IMR-90 (cell line): ENCODE data around the gene CHD6. TPM values are rescaled to one million over a fixed set of nuclear protein-coding genes. Genes with fewer than 3 reads are reported as not detected.

Experiments used
- ATAC-seq: fragments of 200-7000 bp; cut with Tn5 transposase; 2 replicates; pipeline ENCODE4 v1.9.1; 2020; ENCODE audit warnings: low read depth, mild to moderate bottlenecking, moderate library complexity
- BruUV-seq: library from RNA; stranded (reverse); fragments of 400-500 nt; replicated peaks from 2 replicates; lab custom pipeline; 2021; lab: Mats Ljungman, UMichigan
- CTCF ChIA-PET: fragments of 300-600 bp; formaldehyde crosslinking; extraction: SDS; loops from one replicate; lab custom pipeline; 2021; ENCODE audit warnings: antibody characterized with exemption; lab: Yijun Ruan, JAX
- POLR2A ChIA-PET: fragments of 300-600 bp; sonication (Branson Sonifier 250); formaldehyde crosslinking; loops from one replicate; lab custom pipeline; 2022; ENCODE audit warnings: antibody characterized with exemption; ENCODE audit not compliant: unreplicated experiment; lab: Charles Lee
- DNase-seq: peaks from one replicate; pipeline ENCODE4 v3.0.0; 2013
- H2AFZ ChIP-seq: replicated peaks from 2 replicates; pipeline ENCODE3; 2013; ENCODE audit warnings: low read length, mild to moderate bottlenecking; ENCODE audit not compliant: poor library complexity
- H2AK5ac ChIP-seq: 2 replicates; pipeline ENCODE4 v1.6.1; 2013; ENCODE audit warnings: low read depth, low read length, inconsistent platforms
- H2AK9ac ChIP-seq: replicated peaks from 2 replicates; pipeline ENCODE3; 2013; ENCODE audit warnings: mild to moderate bottlenecking, low read depth, low read length, moderate library complexity; ENCODE audit not compliant: poor library complexity
- H2BK120ac ChIP-seq: 2 replicates; pipeline ENCODE4 v1.6.1; 2013; ENCODE audit warnings: low read depth, low read length, inconsistent platforms
- H2BK15ac ChIP-seq: 3 replicates; pipeline ENCODE4 v1.6.1; 2013; ENCODE audit warnings: low read depth, low read length, inconsistent platforms
- H2BK20ac ChIP-seq: 2 replicates; pipeline ENCODE4 v1.6.1; 2013; ENCODE audit warnings: low read depth, mild to moderate bottlenecking, inconsistent platforms, low read length, moderate library complexity
- H2BK5ac ChIP-seq: 2 replicates; pipeline ENCODE4 v1.6.1; 2013; ENCODE audit warnings: mild to moderate bottlenecking, low read depth, low read length, inconsistent platforms; ENCODE audit not compliant: poor library complexity, severe bottlenecking
- H3K14ac ChIP-seq: replicated peaks from 2 replicates; pipeline ENCODE4 v1.6.1; 2013; ENCODE audit warnings: low read depth, low read length, inconsistent platforms
- H3K18ac ChIP-seq: 2 replicates; pipeline ENCODE4 v1.6.1; 2013; ENCODE audit warnings: low read depth, low read length, control low read depth
- H3K23ac ChIP-seq: 2 replicates; pipeline ENCODE4 v1.6.1; 2013; ENCODE audit warnings: low read depth, low read length, inconsistent platforms
- H3K27ac ChIP-seq: 2 replicates; pipeline ENCODE4 v1.5.1; 2013; ENCODE audit warnings: mild to moderate bottlenecking, control low read depth, low read length; ENCODE audit not compliant: insufficient read depth
- H3K27me3 ChIP-seq: 2 replicates; pipeline ENCODE4 v1.6.1; 2013; ENCODE audit warnings: low read length; ENCODE audit not compliant: control insufficient read depth, insufficient read depth
- H3K36me3 ChIP-seq: 2 replicates; pipeline ENCODE4 v1.6.1; 2013; ENCODE audit warnings: low read length, mixed read lengths; ENCODE audit not compliant: control insufficient read depth, insufficient read depth
- H3K4ac ChIP-seq: 2 replicates; pipeline ENCODE4 v1.6.1; 2013; ENCODE audit warnings: low read depth, low read length, inconsistent platforms
- H3K4me1 ChIP-seq: 2 replicates; pipeline ENCODE4 v1.6.1; 2013; ENCODE audit warnings: low read length, mixed read lengths; ENCODE audit not compliant: control insufficient read depth, insufficient read depth
- H3K4me2 ChIP-seq: 2 replicates; pipeline ENCODE4 v1.6.1; 2013; ENCODE audit warnings: low read depth, mild to moderate bottlenecking, control low read depth, low read length, moderate library complexity
- H3K4me3 ChIP-seq: 2 replicates; pipeline ENCODE4 v1.5.1; 2013; ENCODE audit warnings: low read depth, mild to moderate bottlenecking, control low read depth, low read length, moderate library complexity; ENCODE audit not compliant: insufficient read depth
- H3K56ac ChIP-seq: 2 replicates; pipeline ENCODE4 v1.6.1; 2013; ENCODE audit warnings: low read length, inconsistent platforms; ENCODE audit not compliant: insufficient read depth; ENCODE audit errors: extremely low read depth
- H3K79me1 ChIP-seq, 2 experiments: 2 replicates each; pipeline ENCODE4 v1.6.1; 2013; ENCODE audit warnings: low read length in 2 of 2, inconsistent platforms in 1 of 2, low read depth in 1 of 2
- H3K9ac ChIP-seq: 2 replicates; pipeline ENCODE4 v1.6.1; 2013; ENCODE audit warnings: low read depth, low read length, control low read depth
- H3K9me1 ChIP-seq: 2 replicates; pipeline ENCODE4 v1.6.1; 2013; ENCODE audit warnings: low read length, inconsistent platforms; ENCODE audit not compliant: insufficient read depth
- H3K9me3 ChIP-seq: 2 replicates; pipeline ENCODE4 v1.6.1; 2013; ENCODE audit warnings: low read length; ENCODE audit not compliant: control insufficient read depth, insufficient read depth
- H4K20me1 ChIP-seq: 2 replicates; pipeline ENCODE4 v1.6.1; 2013; ENCODE audit warnings: low read length, inconsistent platforms; ENCODE audit not compliant: insufficient read depth
- H4K5ac ChIP-seq: 2 replicates; pipeline ENCODE4 v1.6.1; 2013; ENCODE audit warnings: mild to moderate bottlenecking, low read depth, low read length, control low read depth
- H4K8ac ChIP-seq, 2 experiments: 2 replicates each; pipeline ENCODE4 v1.6.1; 2013; ENCODE audit warnings: low read depth in 2 of 2, low read length in 2 of 2, control low read depth in 1 of 2, inconsistent platforms in 1 of 2
- H4K91ac ChIP-seq: 2 replicates; pipeline ENCODE4 v1.6.1; 2013; ENCODE audit warnings: low read depth, low read length, inconsistent platforms; ENCODE audit not compliant: insufficient read depth
- BHLHE40 ChIP-seq: fragments of 150-350 bp; IDR thresholded peaks from 2 replicates; pipeline ENCODE4 v1.6.1; 2016; ENCODE audit warnings: mild to moderate bottlenecking, low read depth, low read length
- CEBPB ChIP-seq: IDR thresholded peaks from 2 replicates; pipeline ENCODE4 v1.6.1; 2012; ENCODE audit warnings: low read depth, low read length, improper control_type of control experiment
- CHD1 ChIP-seq: IDR thresholded peaks from 2 replicates; pipeline ENCODE4 v1.6.1; 2012; ENCODE audit warnings: low read depth, low read length, improper control_type of control experiment
- CTCF ChIP-seq: conservative IDR thresholded peaks from 2 replicates; pipeline ENCODE4 v1.5.1; 2012; ENCODE audit warnings: mild to moderate bottlenecking, low read depth, low read length, improper control_type of control experiment
- FOS ChIP-seq: fragments of 150-350 bp; IDR thresholded peaks from 2 replicates; pipeline ENCODE4 v1.6.1; 2016; ENCODE audit warnings: low read depth, low read length
- MAFK ChIP-seq: IDR thresholded peaks from 2 replicates; pipeline ENCODE4 v1.6.1; 2012; ENCODE audit warnings: low read depth, low read length, improper control_type of control experiment
- MXI1 ChIP-seq: IDR thresholded peaks from 2 replicates; pipeline ENCODE4 v1.6.1; 2012; ENCODE audit warnings: low read depth, mild to moderate bottlenecking, low read length, moderate library complexity, borderline replicate concordance
- NFE2L2 ChIP-seq: fragments of 150-350 bp; IDR thresholded peaks from 2 replicates; pipeline ENCODE4 v1.6.1; 2016; ENCODE audit warnings: low read depth, mild to moderate bottlenecking, low read length
- RAD21 ChIP-seq: IDR thresholded peaks from 2 replicates; pipeline ENCODE4 v1.6.1; 2012; ENCODE audit warnings: low read length, improper control_type of control experiment
- RCOR1 ChIP-seq: IDR thresholded peaks from 2 replicates; pipeline ENCODE4 v1.6.1; 2012; ENCODE audit warnings: mild to moderate bottlenecking, low read length, improper control_type of control experiment; ENCODE audit not compliant: insufficient replicate concordance
- SMC3 ChIP-seq: fragments of 150-350 bp; IDR thresholded peaks from 2 replicates; pipeline ENCODE4 v1.6.1; 2016; ENCODE audit warnings: low read depth, mild to moderate bottlenecking, antibody characterized with exemption, low read length, moderate library complexity
- USF2 ChIP-seq: fragments of 150-350 bp; IDR thresholded peaks from 2 replicates; pipeline ENCODE4 v1.6.1; 2017; ENCODE audit warnings: mild to moderate bottlenecking, antibody characterized with exemption, low read length, low read depth
- WGBS, 2 experiments: methylation state at CpG; one replicate each; pipeline versions ENCODE4 v1.1.5 to v1.1.7; 2013; ENCODE audit warnings: missing lambda C conversion rate in 2 of 2; ENCODE audit not compliant: insufficient read length in 1 of 2; ENCODE audit errors: extremely low coverage in 2 of 2; 5-methylcytosine and 5-hydroxymethylcytosine counted together
- dilution Hi-C: fragments of 300-500 bp; cut with HindIII; formaldehyde crosslinking; loops from one replicate; pipeline ENCODE4 v1.14.3; 2018; ENCODE audit warnings: low sequenced_read_pairs; ENCODE audit not compliant: unreplicated experiment
- in situ Hi-C: fragments of 300-500 bp; cut with MboI; formaldehyde crosslinking; loops from 3 replicates; pipeline ENCODE4 v1.14.3; 2019; ENCODE audit warnings: low sequenced_read_pairs, inconsistent platforms, mixed read lengths
- intact Hi-C: fragments of 100-400 bp; cut with micrococcal nuclease; formaldehyde crosslinking; loops from 2 replicates; pipeline ENCODE4 v1.10.0; 2022
- polyA plus RNA-seq, 3 experiments: library from polyadenylated mRNA; depleted of rRNA; stranded (reverse); fragments of >200 nt; gene quantifications; 2 replicates each; pipeline ENCODE4 v1.2.3, GENCODE V29; 2012; ENCODE audit warnings: low replicate concordance in 1 of 3
- total RNA-seq: library from RNA; depleted of rRNA; stranded (reverse); fragments of >200 nt; gene quantifications from 2 replicates; pipeline ENCODE4 v1.2.3, GENCODE V29; 2012

The CHD6 gene
- total and polyA plus RNA-seq, 2 of the 4 experiments (the other 2 are of a cell fraction): 8.8 to 26.7 TPM

GRCh38 chr20:41367956-41368355 lies 250.2 kb downstream of the CHD6 start:
- Histone ChIP-seq H3K27ac (no peak overlapping the region), H2AFZ (no peak overlapping the region), H4K91ac (no peak overlapping the region), H3K9me1 (no peaks in the 10 kb centered on the region), H3K9ac (no peak overlapping the region), H3K4me1 (no peaks in the 10 kb centered on the region), H3K14ac (no peak overlapping the region), H2AK9ac (no peak overlapping the region), H2BK120ac (no peak overlapping the region), H3K27me3 (peaks cover 68% of the 10 kb centered on the region), H4K20me1 (peaks cover 4% of the 10 kb centered on the region; the same call in 1 of the 2 replicates), H2BK5ac (no peak overlapping the region), H3K79me1 (no peaks in the 10 kb centered on the region), H3K4me3 (no peak overlapping the region), H3K23ac (no peak overlapping the region), H3K18ac (no peak overlapping the region), H3K4ac (no peak overlapping the region), H3K9me3 (peaks cover 4% of the 10 kb centered on the region; the same call in 1 of the 2 replicates), H2BK15ac (no peak overlapping the region), H3K56ac (no peak overlapping the region), H3K36me3 (no peaks in the 10 kb centered on the region), H4K8ac (no peak overlapping the region), H4K5ac (no peak overlapping the region), H2BK20ac (no peak overlapping the region), H3K4me2 (no peak overlapping the region), H2AK5ac (no peak overlapping the region)
- WGBS, 2 experiments: 50% methylated on average over 1 of the region's 3 CpGs; no CpG with 5 or more reads in 1 of the 2 experiments
- POLR2A ChIA-PET: no interaction called here
- CTCF ChIA-PET: interaction anchor here (1.4 kb wide), 1 partner anchor 30 kb away, joined by 4 read pairs; no protein-coding TSS in a partner anchor
- dilution Hi-C loops (no loop called here), in situ Hi-C loops (no loop called here), intact Hi-C loops (no loop called here)
- no peak for TF ChIP-seq FOS
- no peak for TF ChIP-seq BHLHE40
- TF ChIP-seq CHD1: no peak
- TF ChIP-seq RCOR1: no peak
- TF ChIP-seq USF2: no peak
- no peak for TF ChIP-seq CTCF
- TF ChIP-seq CEBPB: no peak
- no peak for TF ChIP-seq NFE2L2
- no peak for TF ChIP-seq MXI1
- no peak for TF ChIP-seq RAD21
- no peak for TF ChIP-seq SMC3
- TF ChIP-seq MAFK: no peak
- no TSS peak for BruUV-seq
- DNase-seq (no peak), ATAC-seq (no peak)
